H9 (cell line): Measurements from ENCODE around the gene TGM2. TPM values are rescaled to one million over a fixed set of nuclear protein-coding genes. Genes with fewer than 3 reads are reported as not detected.

Source experiments
- DNase-seq: peaks from one replicate; pipeline ENCODE4 v3.0.0-alpha.2; 2017
- H2AFZ ChIP-seq: one replicate; pipeline ENCODE4 v1.6.1; 2013; ENCODE audit warnings: mild to moderate bottlenecking, low read length, control low read depth, moderate library complexity
- H2AK5ac ChIP-seq: 2 replicates; pipeline ENCODE4 v1.6.1; 2013; ENCODE audit warnings: low read length, control low read depth, mixed read lengths; ENCODE audit not compliant: insufficient read length
- H2BK120ac ChIP-seq: one replicate; pipeline ENCODE4 v1.6.1; 2013; ENCODE audit warnings: low read depth, mild to moderate bottlenecking, low read length, control low read depth, inconsistent platforms; ENCODE audit not compliant: poor library complexity, severe bottlenecking
- H2BK12ac ChIP-seq: 2 replicates; pipeline ENCODE4 v1.6.1; 2013; ENCODE audit warnings: low read length, control low read depth, mixed read lengths, low read depth; ENCODE audit not compliant: insufficient read length
- H2BK15ac ChIP-seq: 2 replicates; pipeline ENCODE4 v1.6.1; 2013; ENCODE audit warnings: low read depth, low read length, control low read depth
- H2BK20ac ChIP-seq: one replicate; pipeline ENCODE4 v1.6.1; 2013; ENCODE audit warnings: low read depth, mild to moderate bottlenecking, low read length, control low read depth, inconsistent platforms; ENCODE audit not compliant: poor library complexity, severe bottlenecking
- H2BK5ac ChIP-seq: 2 replicates; pipeline ENCODE4 v1.6.1; 2013; ENCODE audit warnings: low read length, control low read depth, mixed read lengths; ENCODE audit not compliant: insufficient read length
- H3K14ac ChIP-seq: 2 replicates; pipeline ENCODE4 v1.6.1; 2013; ENCODE audit warnings: low read length, control low read depth; ENCODE audit not compliant: insufficient read depth
- H3K18ac ChIP-seq: 2 replicates; pipeline ENCODE4 v1.6.1; 2013; ENCODE audit warnings: low read depth, mild to moderate bottlenecking, mixed read lengths, low read length, control low read depth; ENCODE audit not compliant: insufficient read length
- H3K23ac ChIP-seq: 2 replicates; pipeline ENCODE4 v1.6.1; 2013; ENCODE audit warnings: low read length, control low read depth, mixed read lengths, low read depth; ENCODE audit not compliant: insufficient read length
- H3K23me2 ChIP-seq: 2 replicates; pipeline ENCODE4 v1.6.1; 2013; ENCODE audit warnings: low read depth, mild to moderate bottlenecking, mixed read lengths, low read length, control low read depth; ENCODE audit not compliant: insufficient read length, poor library complexity, severe bottlenecking
- H3K27ac ChIP-seq: 2 replicates; pipeline ENCODE4 v1.5.1; 2013; ENCODE audit warnings: low read length, control low read depth, mixed read lengths, low read depth; ENCODE audit not compliant: insufficient read length
- H3K27me3 ChIP-seq: 2 replicates; pipeline ENCODE4 v1.6.1; 2013; ENCODE audit warnings: low read length, control low read depth, inconsistent platforms; ENCODE audit not compliant: insufficient read depth
- H3K4ac ChIP-seq: 2 replicates; pipeline ENCODE4 v1.6.1; 2013; ENCODE audit warnings: low read depth, mild to moderate bottlenecking, control low read depth, inconsistent platforms, low read length, moderate library complexity
- H3K4me1 ChIP-seq: 2 replicates; pipeline ENCODE4 v1.6.1; 2013; ENCODE audit warnings: low read length, control low read depth, inconsistent platforms; ENCODE audit not compliant: insufficient read depth
- H3K4me2 ChIP-seq: 2 replicates; pipeline ENCODE4 v1.6.1; 2013; ENCODE audit warnings: low read length, control low read depth, mixed read lengths; ENCODE audit not compliant: insufficient read length, insufficient read depth
- H3K56ac ChIP-seq: 2 replicates; pipeline ENCODE4 v1.6.1; 2013; ENCODE audit warnings: low read depth, mild to moderate bottlenecking, mixed read lengths, low read length, control low read depth; ENCODE audit not compliant: insufficient read length
- H3K79me1 ChIP-seq: 2 replicates; pipeline ENCODE4 v1.6.1; 2013; ENCODE audit warnings: low read depth, mild to moderate bottlenecking, moderate library complexity, low read length, control low read depth, inconsistent platforms; ENCODE audit not compliant: insufficient read depth, poor library complexity, severe bottlenecking
- H3K79me2 ChIP-seq: 2 replicates; pipeline ENCODE4 v1.6.1; 2013; ENCODE audit warnings: low read length, control low read depth, inconsistent platforms; ENCODE audit not compliant: insufficient read depth
- H3K9ac ChIP-seq: 2 replicates; pipeline ENCODE4 v1.6.1; 2013; ENCODE audit warnings: low read length, control low read depth, mixed read lengths; ENCODE audit not compliant: insufficient read length; ENCODE audit errors: extremely low read depth
- H3K9me3 ChIP-seq: one replicate; pipeline ENCODE4 v1.6.1; 2013; ENCODE audit warnings: low read depth, low read length, inconsistent platforms; ENCODE audit not compliant: control insufficient read depth
- H3T11ph ChIP-seq: one replicate; pipeline ENCODE4 v1.6.1; 2013; ENCODE audit warnings: mild to moderate bottlenecking, low read length, control low read depth, inconsistent platforms
- H4K20me1 ChIP-seq: one replicate; pipeline ENCODE4 v1.6.1; 2013; ENCODE audit not compliant: control insufficient read depth, insufficient read length, insufficient read depth
- H4K5ac ChIP-seq: 2 replicates; pipeline ENCODE4 v1.6.1; 2013; ENCODE audit warnings: low read depth, mild to moderate bottlenecking, mixed read lengths, low read length, control low read depth; ENCODE audit not compliant: insufficient read length
- H4K8ac ChIP-seq: replicated peaks from 2 replicates; pipeline ENCODE4 v1.6.1; 2013; ENCODE audit warnings: low read length, control low read depth, mixed read lengths, low read depth; ENCODE audit not compliant: insufficient read length
- H4K91ac ChIP-seq: 2 replicates; pipeline ENCODE4 v1.6.1; 2013; ENCODE audit warnings: low read depth, mild to moderate bottlenecking, moderate library complexity, mixed read lengths, low read length, control low read depth; ENCODE audit not compliant: insufficient read length
- H3K27ac Mint-ChIP-seq, 3 experiments: 2 replicates in 2 of 3; 3 replicates in 1 of 3; pipeline ENCODE4 v1.8.0; 2020 to 2021; ENCODE audit warnings: mixed read lengths in 3 of 3, mild to moderate bottlenecking in 1 of 3, moderate library complexity in 1 of 3
- H3K27me3 Mint-ChIP-seq: 2 replicates; pipeline ENCODE4 v1.8.0; 2021; ENCODE audit warnings: low read depth, mild to moderate bottlenecking, moderate library complexity, mixed read lengths
- H3K36me3 Mint-ChIP-seq, 3 experiments: 2 replicates in 2 of 3; 3 replicates in 1 of 3; pipeline ENCODE4 v1.8.0; 2020 to 2021; ENCODE audit warnings: low read depth in 3 of 3, mixed read lengths in 3 of 3; ENCODE audit not compliant: insufficient read depth in 1 of 3
- H3K4me1 Mint-ChIP-seq, 2 experiments: 2 replicates each; pipeline ENCODE4 v1.8.0; 2020; ENCODE audit warnings: mixed read lengths in 2 of 2
- H3K4me3 Mint-ChIP-seq, 2 experiments: 2 replicates in 1 of 2; 3 replicates in 1 of 2; pipeline ENCODE4 v1.8.0; 2020 to 2021; ENCODE audit warnings: mild to moderate bottlenecking in 2 of 2, mixed read lengths in 2 of 2, moderate library complexity in 1 of 2
- H3K9me3 Mint-ChIP-seq, 2 experiments: 2 replicates in 1 of 2; 3 replicates in 1 of 2; pipeline ENCODE4 v1.8.0; 2020; ENCODE audit warnings: mild to moderate bottlenecking in 2 of 2, mixed read lengths in 2 of 2, moderate library complexity in 1 of 2
- WGBS: extraction: QIAGEN DNeasy Blood & Tissue Kit; methylation state at CpG from one replicate; pipeline ENCODE4 v1.1.7; 2013; ENCODE audit warnings: missing lambda C conversion rate, low lambda C conversion rate, mixed read lengths; ENCODE audit not compliant: insufficient read length; ENCODE audit errors: extremely low coverage; 5-methylcytosine and 5-hydroxymethylcytosine counted together
- total RNA-seq: library from RNA; stranded (reverse); gene quantifications from 2 replicates; pipeline ENCODE4 v1.2.1, GENCODE V29; 2021
- TF ChIP-seq, protein P1 (sequence below): fragments of 200-600 bp; sonication (generic); conservative IDR thresholded peaks from 3 replicates; pipeline ENCODE4 v1.8.0; 2021; ENCODE audit warnings: antibody characterized with exemption, mild to moderate bottlenecking

Gene TGM2
- total RNA-seq, 1 experiment from 2014 or later: 1.1 TPM

DNA sequence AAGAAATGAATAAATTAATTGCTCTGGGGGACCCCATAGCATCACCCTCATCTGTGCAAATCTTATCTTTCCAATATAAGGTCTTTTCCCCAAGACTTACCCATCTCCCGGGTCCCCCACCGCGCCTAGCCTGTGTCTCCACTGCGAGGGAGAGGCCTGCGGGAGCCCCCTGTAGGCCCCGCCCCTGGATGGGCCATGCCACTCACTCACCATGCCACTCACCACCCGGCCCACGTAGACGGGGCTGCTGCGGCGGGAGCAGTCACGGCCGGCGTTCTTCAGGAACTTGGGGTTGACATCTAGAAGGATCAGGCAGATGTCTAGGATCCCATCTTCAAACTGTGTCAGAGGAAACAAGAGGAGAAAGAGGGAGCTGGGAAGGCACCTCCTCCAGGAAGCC, 17.3 kb downstream of the TGM2 start:
- no CpG with 5 or more reads among the region's 14 CpGs for WGBS
- Histone ChIP-seq H3K23ac (no peak overlapping the region), H2AK5ac (no peak overlapping the region), H4K8ac (no peak overlapping the region), H2BK120ac (no peak overlapping the region), H3K4me1 (no peaks in the 10 kb centered on the region), H3K27ac (no peak overlapping the region), H3K14ac (no peak overlapping the region), H4K20me1 (no peaks in the 10 kb centered on the region), H4K91ac (no peak overlapping the region), H3K4ac (no peak overlapping the region), H4K5ac (no peak overlapping the region), H3K18ac (no peak overlapping the region), H3K9me3 (no peaks in the 10 kb centered on the region), H3K4me2 (no peak overlapping the region), H3K56ac (no peak overlapping the region), H2AFZ (no peak overlapping the region), H3K9ac (no peak overlapping the region), H2BK12ac (no peak overlapping the region), H3K23me2 (peaks cover 3% of the 10 kb centered on the region), H2BK5ac (no peak overlapping the region), H3K27me3 (no peaks in the 10 kb centered on the region), H2BK15ac (no peak overlapping the region), H3K79me2 (no peaks in the 10 kb centered on the region), H2BK20ac (no peak overlapping the region), H3T11ph (no peak overlapping the region), H3K79me1 (no peaks in the 10 kb centered on the region)
- Mint-ChIP-seq H3K27ac (no peak overlapping the region; a peak in 2 of 7 replicates), H3K4me1 (peaks cover 8 to 20% of the 10 kb centered on the region in 2 experiments), H3K27me3 (peaks cover 1% of the 10 kb centered on the region), H3K4me3 (no peak overlapping the region), H3K36me3 (no peaks in the 10 kb centered on the region; a peak in 1 of 7 replicates), H3K9me3 (no peaks in the 10 kb centered on the region)
- TF ChIP-seq, protein P1, sequence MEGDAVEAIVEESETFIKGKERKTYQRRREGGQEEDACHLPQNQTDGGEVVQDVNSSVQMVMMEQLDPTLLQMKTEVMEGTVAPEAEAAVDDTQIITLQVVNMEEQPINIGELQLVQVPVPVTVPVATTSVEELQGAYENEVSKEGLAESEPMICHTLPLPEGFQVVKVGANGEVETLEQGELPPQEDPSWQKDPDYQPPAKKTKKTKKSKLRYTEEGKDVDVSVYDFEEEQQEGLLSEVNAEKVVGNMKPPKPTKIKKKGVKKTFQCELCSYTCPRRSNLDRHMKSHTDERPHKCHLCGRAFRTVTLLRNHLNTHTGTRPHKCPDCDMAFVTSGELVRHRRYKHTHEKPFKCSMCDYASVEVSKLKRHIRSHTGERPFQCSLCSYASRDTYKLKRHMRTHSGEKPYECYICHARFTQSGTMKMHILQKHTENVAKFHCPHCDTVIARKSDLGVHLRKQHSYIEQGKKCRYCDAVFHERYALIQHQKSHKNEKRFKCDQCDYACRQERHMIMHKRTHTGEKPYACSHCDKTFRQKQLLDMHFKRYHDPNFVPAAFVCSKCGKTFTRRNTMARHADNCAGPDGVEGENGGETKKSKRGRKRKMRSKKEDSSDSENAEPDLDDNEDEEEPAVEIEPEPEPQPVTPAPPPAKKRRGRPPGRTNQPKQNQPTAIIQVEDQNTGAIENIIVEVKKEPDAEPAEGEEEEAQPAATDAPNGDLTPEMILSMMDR: no peak
- DNase-seq: no peak
